ENCODE measurements around the gene PVALB.

- no peak for TF ChIP-seq CTCF (IDR thresholded peaks at IDR 0.05)
- no peak for TF ChIP-seq POLR2AphosphoS5 (IDR thresholded peaks at IDR 0.05)
- no peak for TF ChIP-seq POLR2A (IDR thresholded peaks at IDR 0.05)
These were observed 21.5 kb upstream of the PVALB start for GRCh38 chr22:36838119-36839030.
